ENCODE measurements around the gene ARHGAP15. TPM values are rescaled to one million over a fixed set of nuclear protein-coding genes. Genes with fewer than 3 reads are reported as not detected.

ARHGAP15 gene
- total RNA-seq, 2 experiments from 2014 or later, result 72.1 to 98.4 TPM

DNA sequence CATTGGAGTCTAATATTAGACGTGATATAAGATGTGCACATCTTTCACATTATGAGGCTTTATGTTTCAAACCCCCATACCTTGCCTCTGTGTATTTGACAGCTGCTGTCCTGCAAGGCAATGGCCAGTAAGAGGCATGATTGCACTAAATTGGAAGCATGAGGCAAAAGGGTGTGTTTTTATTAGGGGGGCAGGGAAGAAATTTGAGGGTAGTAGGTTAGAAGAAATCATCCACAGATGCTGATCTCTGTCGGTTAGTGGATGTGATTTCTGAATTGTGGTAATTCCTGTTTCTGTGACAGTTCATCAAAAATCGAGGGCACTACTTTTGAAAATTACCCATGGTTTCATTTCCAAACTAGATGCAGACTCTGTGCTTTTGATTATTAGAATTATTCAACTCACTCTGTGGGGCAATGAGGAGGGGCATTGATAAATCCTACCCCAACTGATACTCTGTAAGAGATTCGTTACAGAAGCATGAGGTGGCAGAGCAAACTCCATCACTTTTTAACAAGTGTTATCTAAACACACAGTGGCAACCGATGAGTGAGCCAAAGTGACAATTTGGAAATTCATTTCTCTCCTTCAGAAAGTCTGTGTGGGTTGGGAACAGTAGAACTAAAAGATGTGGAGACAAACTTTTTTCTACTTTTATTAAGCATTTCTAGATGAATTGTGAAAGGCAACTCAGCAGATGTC, 453.0 kb downstream of the ARHGAP15 start:
- H3K4me1 ChIP-seq (ENCODE audit: insufficient read depth, low read length, poor library complexity, severe bottlenecking), result no peaks in the 10 kb centered on the region
- no peaks in the 10 kb centered on the region for H3K36me3 ChIP-seq (ENCODE audit: insufficient read depth, low read length)
- H3K4me3 ChIP-seq (ENCODE audit: low read depth, low read length, poor library complexity, severe bottlenecking), result no peak overlapping the region
- ChIA-PET POLR2A (interaction anchor here (0.5 to 1.0 kb wide), 3 partner anchors 18 to 1251 kb away, joined by 3 to 4 read pairs (median 3); no protein-coding TSS in a partner anchor), CTCF (ENCODE audit: unreplicated experiment) (no interaction called here)
- TF ChIP-seq EZH2phosphoT487 (IDR thresholded peaks at IDR 0.05; ENCODE audit: borderline replicate concordance, low read depth, low read length), result no peak
- TF ChIP-seq, protein P1, sequence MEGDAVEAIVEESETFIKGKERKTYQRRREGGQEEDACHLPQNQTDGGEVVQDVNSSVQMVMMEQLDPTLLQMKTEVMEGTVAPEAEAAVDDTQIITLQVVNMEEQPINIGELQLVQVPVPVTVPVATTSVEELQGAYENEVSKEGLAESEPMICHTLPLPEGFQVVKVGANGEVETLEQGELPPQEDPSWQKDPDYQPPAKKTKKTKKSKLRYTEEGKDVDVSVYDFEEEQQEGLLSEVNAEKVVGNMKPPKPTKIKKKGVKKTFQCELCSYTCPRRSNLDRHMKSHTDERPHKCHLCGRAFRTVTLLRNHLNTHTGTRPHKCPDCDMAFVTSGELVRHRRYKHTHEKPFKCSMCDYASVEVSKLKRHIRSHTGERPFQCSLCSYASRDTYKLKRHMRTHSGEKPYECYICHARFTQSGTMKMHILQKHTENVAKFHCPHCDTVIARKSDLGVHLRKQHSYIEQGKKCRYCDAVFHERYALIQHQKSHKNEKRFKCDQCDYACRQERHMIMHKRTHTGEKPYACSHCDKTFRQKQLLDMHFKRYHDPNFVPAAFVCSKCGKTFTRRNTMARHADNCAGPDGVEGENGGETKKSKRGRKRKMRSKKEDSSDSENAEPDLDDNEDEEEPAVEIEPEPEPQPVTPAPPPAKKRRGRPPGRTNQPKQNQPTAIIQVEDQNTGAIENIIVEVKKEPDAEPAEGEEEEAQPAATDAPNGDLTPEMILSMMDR (conservative IDR thresholded peaks at IDR 0.05; ENCODE audit: low read length), result no peak
- no peak overlapping the region for H3K4me2 ChIP-seq (ENCODE audit: low read length)
- H3K9me2 ChIP-seq (ENCODE audit: insufficient read depth, low read length), result no peaks in the 10 kb centered on the region
- H2AFZ ChIP-seq (ENCODE audit: low read length), result no peak overlapping the region
- no peak overlapping the region for H3K27ac ChIP-seq (ENCODE audit: low read depth, low read length, poor library complexity, severe bottlenecking)
- intact Hi-C loops (cut with micrococcal nuclease; ENCODE audit: unreplicated experiment), result no loop called here
- H3K79me2 ChIP-seq (ENCODE audit: insufficient read depth, low read depth, low read length), result no peaks in the 10 kb centered on the region
- DNase-seq (ENCODE audit: low spot score), result no peak
- H4K20me1 ChIP-seq (ENCODE audit: insufficient read depth, low read length), result no peaks in the 10 kb centered on the region
- H3K9me3 ChIP-seq (ENCODE audit: low read length), result no peaks in the 10 kb centered on the region
- BruUV-seq (replicated peaks), result no TSS peak

DNA sequence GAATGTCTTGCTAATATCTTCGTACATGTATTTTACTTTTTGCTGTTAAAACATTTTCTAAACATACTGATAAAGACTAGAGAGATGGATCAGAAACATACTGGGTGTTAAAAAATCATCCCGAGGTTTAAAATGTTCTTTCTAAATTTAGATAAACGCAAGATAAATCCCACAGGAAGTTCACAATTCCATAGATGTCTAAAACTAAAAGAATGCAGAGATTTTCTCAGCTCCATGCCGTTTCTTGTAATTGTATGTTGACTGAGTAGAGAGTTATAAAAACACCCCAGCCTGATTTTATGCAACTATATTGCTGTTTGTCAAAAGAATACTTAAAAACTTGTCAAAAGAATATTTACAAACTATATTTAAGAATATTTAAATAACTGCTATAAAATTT, 455.7 kb downstream of the ARHGAP15 start:
- no peaks in the 10 kb centered on the region for H3K79me2 ChIP-seq (ENCODE audit: insufficient read depth, low read depth, low read length)
- DNase-seq (ENCODE audit: low spot score), result no peak
- no peak overlapping the region for H2AFZ ChIP-seq (ENCODE audit: low read length)
- no peak overlapping the region for H3K4me2 ChIP-seq (ENCODE audit: low read length)
- H3K4me3 ChIP-seq (ENCODE audit: low read depth, low read length, poor library complexity, severe bottlenecking), result no peak overlapping the region
- no peaks in the 10 kb centered on the region for H3K4me1 ChIP-seq (ENCODE audit: insufficient read depth, low read length, poor library complexity, severe bottlenecking)
- no peaks in the 10 kb centered on the region for H3K9me2 ChIP-seq (ENCODE audit: insufficient read depth, low read length)
- H4K20me1 ChIP-seq (ENCODE audit: insufficient read depth, low read length), result no peaks in the 10 kb centered on the region
- intact Hi-C loops (cut with micrococcal nuclease; ENCODE audit: unreplicated experiment), result no loop called here
- no peak overlapping the region for H3K27ac ChIP-seq (ENCODE audit: low read depth, low read length, poor library complexity, severe bottlenecking)
- no TSS peak for BruUV-seq (replicated peaks)
- no peaks in the 10 kb centered on the region for H3K36me3 ChIP-seq (ENCODE audit: insufficient read depth, low read length)
- H3K9me3 ChIP-seq (ENCODE audit: low read length), result no peaks in the 10 kb centered on the region
- POLR2A ChIA-PET, result no interaction called here
- TF ChIP-seq, protein P1 (conservative IDR thresholded peaks at IDR 0.05; ENCODE audit: low read length), result no peak
- no peak for TF ChIP-seq EZH2phosphoT487 (IDR thresholded peaks at IDR 0.05; ENCODE audit: borderline replicate concordance, low read depth, low read length)
- CTCF ChIA-PET (ENCODE audit: unreplicated experiment), result no interaction called here

DNA sequence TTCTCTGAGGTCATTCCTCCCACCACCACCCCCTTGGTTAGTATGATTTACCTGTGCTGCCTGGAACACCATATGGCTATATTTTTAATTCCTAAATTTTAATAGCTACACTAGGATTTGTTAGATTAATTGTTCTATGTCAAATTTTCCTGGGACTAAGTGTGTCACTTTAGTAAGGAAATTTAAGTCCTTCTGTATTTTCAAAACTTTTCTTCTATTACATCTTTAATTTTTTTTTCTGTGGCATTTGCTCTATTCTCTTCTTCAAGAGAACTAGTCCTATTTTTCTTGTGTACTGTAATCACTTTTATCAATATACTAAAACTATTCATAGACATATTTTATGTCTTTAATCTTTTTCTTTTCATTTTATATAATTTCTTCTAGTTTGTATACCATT, 456.9 kb downstream of the ARHGAP15 start:
- no peak overlapping the region for H3K4me3 ChIP-seq (ENCODE audit: low read depth, low read length, poor library complexity, severe bottlenecking)
- H3K27ac ChIP-seq (ENCODE audit: low read depth, low read length, poor library complexity, severe bottlenecking), result no peak overlapping the region
- no peaks in the 10 kb centered on the region for H4K20me1 ChIP-seq (ENCODE audit: insufficient read depth, low read length)
- H3K9me2 ChIP-seq (ENCODE audit: insufficient read depth, low read length), result no peaks in the 10 kb centered on the region
- no peaks in the 10 kb centered on the region for H3K9me3 ChIP-seq (ENCODE audit: low read length)
- TF ChIP-seq, protein P1 (conservative IDR thresholded peaks at IDR 0.05; ENCODE audit: low read length), result no peak
- TF ChIP-seq EZH2phosphoT487 (IDR thresholded peaks at IDR 0.05; ENCODE audit: borderline replicate concordance, low read depth, low read length), result no peak
- H3K4me2 ChIP-seq (ENCODE audit: low read length), result no peak overlapping the region
- H2AFZ ChIP-seq (ENCODE audit: low read length), result no peak overlapping the region
- ChIA-PET POLR2A (interaction anchor here (1.4 kb wide), 1 partner anchor 15 kb away, joined by 4 read pairs; no protein-coding TSS in a partner anchor), CTCF (ENCODE audit: unreplicated experiment) (no interaction called here)
- intact Hi-C loops (cut with micrococcal nuclease; ENCODE audit: unreplicated experiment), result no loop called here
- no peaks in the 10 kb centered on the region for H3K4me1 ChIP-seq (ENCODE audit: insufficient read depth, low read length, poor library complexity, severe bottlenecking)
- H3K79me2 ChIP-seq (ENCODE audit: insufficient read depth, low read depth, low read length), result no peaks in the 10 kb centered on the region
- DNase-seq (ENCODE audit: low spot score), result no peak
- H3K36me3 ChIP-seq (ENCODE audit: insufficient read depth, low read length), result no peaks in the 10 kb centered on the region
- BruUV-seq (replicated peaks), result no TSS peak

All from OCI-LY7 (cell line).